ENCODE measurements around the gene RAB33B. TPM values are rescaled to one million over a fixed set of nuclear protein-coding genes. Genes with fewer than 3 reads are reported as not detected.

Gene RAB33B
- total RNA-seq, 2 experiments from 2014 or later, result 9.2 to 11.7 TPM

GRCh38 chr4:139469869-139470268 lies 15.9 kb downstream of the RAB33B start:
- H3K4me1 ChIP-seq (ENCODE audit: insufficient read depth, low read length, poor library complexity, severe bottlenecking), result no peaks in the 10 kb centered on the region
- intact Hi-C loops (cut with micrococcal nuclease; ENCODE audit: unreplicated experiment), result no loop called here
- TF ChIP-seq CTCF (conservative IDR thresholded peaks at IDR 0.05; ENCODE audit: low read length), result no peak
- no peaks in the 10 kb centered on the region for H3K9me2 ChIP-seq (ENCODE audit: insufficient read depth, low read length)
- H3K4me3 ChIP-seq (ENCODE audit: low read depth, low read length, poor library complexity, severe bottlenecking), result no peak overlapping the region
- peaks cover 26% of the 10 kb centered on the region; the same call in 1 of the 2 replicates for H3K9me3 ChIP-seq (ENCODE audit: low read length)
- ChIA-PET POLR2A (interaction anchor here (1.1 to 1.9 kb wide), 3 partner anchors 10 to 86 kb away, joined by 3 to 6 read pairs (median 3); partner anchors contain the start of gene SETD7), CTCF (ENCODE audit: unreplicated experiment) (no interaction called here)
- H2AFZ ChIP-seq (ENCODE audit: low read length), result no peak overlapping the region
- no peak overlapping the region for H3K4me2 ChIP-seq (ENCODE audit: low read length)
- peaks cover 27% of the 10 kb centered on the region for H3K36me3 ChIP-seq (ENCODE audit: insufficient read depth, low read length)
- BruUV-seq (replicated peaks), result no TSS peak
- DNase-seq (ENCODE audit: low spot score), result no peak
- no peak overlapping the region for H3K27ac ChIP-seq (ENCODE audit: low read depth, low read length, poor library complexity, severe bottlenecking)
- peaks cover 23% of the 10 kb centered on the region for H3K79me2 ChIP-seq (ENCODE audit: insufficient read depth, low read depth, low read length)
- H4K20me1 ChIP-seq (ENCODE audit: insufficient read depth, low read length), result no peaks in the 10 kb centered on the region

- no TSS peak for BruUV-seq (replicated peaks)
- intact Hi-C loops (cut with micrococcal nuclease; ENCODE audit: unreplicated experiment), result no loop called here
- Histone ChIP-seq H3K4me1 (ENCODE audit: insufficient read depth, low read length, poor library complexity, severe bottlenecking) (no peaks in the 10 kb centered on the region), H4K20me1 (ENCODE audit: insufficient read depth, low read length) (no peaks in the 10 kb centered on the region), H3K9me2 (ENCODE audit: insufficient read depth, low read length) (no peaks in the 10 kb centered on the region), H3K36me3 (ENCODE audit: insufficient read depth, low read length) (peaks cover 27% of the 10 kb centered on the region), H3K4me3 (ENCODE audit: low read depth, low read length, poor library complexity, severe bottlenecking) (no peak overlapping the region), H3K4me2 (ENCODE audit: low read length) (no peak overlapping the region), H2AFZ (ENCODE audit: low read length) (no peak overlapping the region), H3K27ac (ENCODE audit: low read depth, low read length, poor library complexity, severe bottlenecking) (no peak overlapping the region), H3K9me3 (ENCODE audit: low read length) (peaks cover 26% of the 10 kb centered on the region; the same call in 1 of the 2 replicates), H3K79me2 (ENCODE audit: insufficient read depth, low read depth, low read length) (peaks cover 23% of the 10 kb centered on the region)
- ChIA-PET CTCF (ENCODE audit: unreplicated experiment) (no interaction called here), POLR2A (interaction anchor here (1.1 to 1.9 kb wide), 3 partner anchors 9 to 86 kb away, joined by 3 to 6 read pairs (median 3); partner anchors contain the start of gene SETD7)
- DNase-seq (ENCODE audit: low spot score), result no peak
- TF ChIP-seq CTCF (conservative IDR thresholded peaks at IDR 0.05; ENCODE audit: low read length), result no peak
- no peak for TF ChIP-seq EZH2phosphoT487 (IDR thresholded peaks at IDR 0.05; ENCODE audit: borderline replicate concordance, low read depth, low read length)
Observed at GRCh38 chr4:139470295-139470694, 16.4 kb downstream of the RAB33B start.

- H3K27ac ChIP-seq (ENCODE audit: low read depth, low read length, poor library complexity, severe bottlenecking), result no peak overlapping the region
- H4K20me1 ChIP-seq (ENCODE audit: insufficient read depth, low read length), result no peaks in the 10 kb centered on the region
- ChIA-PET CTCF (ENCODE audit: unreplicated experiment) (no interaction called here), POLR2A (interaction anchor here (0.6 to 1.2 kb wide), 5 partner anchors 8 to 85 kb away, joined by 3 to 7 read pairs (median 3); partner anchors contain the start of gene SETD7)
- H3K9me2 ChIP-seq (ENCODE audit: insufficient read depth, low read length), result no peaks in the 10 kb centered on the region
- no peak for TF ChIP-seq EZH2phosphoT487 (IDR thresholded peaks at IDR 0.05; ENCODE audit: borderline replicate concordance, low read depth, low read length)
- TF ChIP-seq CTCF (conservative IDR thresholded peaks at IDR 0.05; ENCODE audit: low read length), result no peak
- no peak for DNase-seq (ENCODE audit: low spot score)
- no peak overlapping the region for H3K4me3 ChIP-seq (ENCODE audit: low read depth, low read length, poor library complexity, severe bottlenecking)
- no peak overlapping the region for H2AFZ ChIP-seq (ENCODE audit: low read length)
- peaks cover 19% of the 10 kb centered on the region for H3K79me2 ChIP-seq (ENCODE audit: insufficient read depth, low read depth, low read length)
- peaks cover 26% of the 10 kb centered on the region; the same call in 1 of the 2 replicates for H3K9me3 ChIP-seq (ENCODE audit: low read length)
- H3K36me3 ChIP-seq (ENCODE audit: insufficient read depth, low read length), result peaks cover 27% of the 10 kb centered on the region
- intact Hi-C loops (cut with micrococcal nuclease; ENCODE audit: unreplicated experiment), result no loop called here
- no peak overlapping the region for H3K4me2 ChIP-seq (ENCODE audit: low read length)
- H3K4me1 ChIP-seq (ENCODE audit: insufficient read depth, low read length, poor library complexity, severe bottlenecking), result no peaks in the 10 kb centered on the region
- no TSS peak for BruUV-seq (replicated peaks)
Observed at GRCh38 chr4:139470997-139471665, 17.2 kb downstream of the RAB33B start.

All from OCI-LY7 (cell line).